Endothelial cell of umbilical vein (primary cell): ENCODE data around the gene NDST3. TPM values are rescaled to one million over a fixed set of nuclear protein-coding genes. Genes with fewer than 3 reads are reported as not detected.

Experiments used
- BruUV-seq: library from RNA; stranded (reverse); fragments of 400-500 nt; replicated peaks from 2 replicates; lab custom pipeline; 2021; lab: Mats Ljungman, UMichigan
- CTCF ChIA-PET: fragments of 300-600, 350-600 bp; sonication (Branson Sonifier 250); formaldehyde crosslinking; loops from one replicate; lab custom pipeline; 2021; ENCODE audit warnings: antibody characterized with exemption, inconsistent platforms; lab: Charles Lee
- POLR2A ChIA-PET: fragments of 300-600, 350-600 bp; sonication (Branson Sonifier 250); formaldehyde crosslinking; loops from one replicate; lab custom pipeline; 2021; ENCODE audit warnings: antibody characterized with exemption, inconsistent platforms; lab: Charles Lee
- DNase-seq: peaks from one replicate; pipeline ENCODE4 v3.0.0-alpha.2; 2011; ENCODE audit warnings: low read depth, low spot score
- FAIRE-seq: peaks from 2 replicates; lab custom pipeline; 2011; peaks lifted over from hg19 to GRCh38; lab: Jason Lieb, UNC
- H2AFZ ChIP-seq: 2 replicates; pipeline ENCODE4 v1.6.0; 2012; ENCODE audit warnings: low read depth, low read length, control low read depth, inconsistent platforms
- H3K27ac ChIP-seq: 2 replicates; pipeline ENCODE4 v1.5.1; 2011; ENCODE audit warnings: low read depth, mild to moderate bottlenecking, control low read depth, low read length, moderate library complexity; ENCODE audit not compliant: insufficient read depth
- H3K27me3 ChIP-seq, 2 experiments: 2 replicates each; pipeline versions ENCODE4 v1.6.0 to v1.6.1; 2011; ENCODE audit warnings: low read length in 2 of 2, mixed read lengths in 1 of 2; ENCODE audit not compliant: control insufficient read depth in 2 of 2, insufficient read depth in 2 of 2
- H3K36me3 ChIP-seq, 2 experiments: 2 replicates in 1 of 2; 3 replicates in 1 of 2; pipeline ENCODE4 v1.5.1; 2011; ENCODE audit warnings: low read length in 2 of 2, mild to moderate bottlenecking in 1 of 2, moderate library complexity in 1 of 2; ENCODE audit not compliant: control insufficient read depth in 2 of 2, insufficient read depth in 2 of 2; ENCODE audit errors: extremely low read depth in 1 of 2
- H3K4me1 ChIP-seq: 3 replicates; pipeline ENCODE4 v1.5.1; 2011; ENCODE audit warnings: mild to moderate bottlenecking, low read length; ENCODE audit not compliant: control insufficient read depth, insufficient read depth; ENCODE audit errors: extremely low read depth
- H3K4me2 ChIP-seq: 2 replicates; pipeline ENCODE4 v1.6.1; 2011; ENCODE audit warnings: low read length, control low read depth, mixed read lengths; ENCODE audit not compliant: insufficient read depth
- H3K4me3 ChIP-seq, 3 experiments: fragments of 200-600 bp in 1 of 3; sonication (generic), shearing (Covaris generic) in 1 of 3; replicated peaks in 1 of 3; 2 replicates each; pipeline ENCODE4 v1.5.1; 2011 to 2016; ENCODE audit warnings: control low read depth in 3 of 3, low read length in 3 of 3, mild to moderate bottlenecking in 2 of 3, inconsistent platforms in 1 of 3, low read depth in 1 of 3, moderate library complexity in 1 of 3; ENCODE audit not compliant: insufficient read depth in 1 of 3
- H3K79me2 ChIP-seq: 2 replicates; pipeline ENCODE4 v1.6.0; 2012; ENCODE audit warnings: low read length, inconsistent platforms; ENCODE audit not compliant: control insufficient read depth, insufficient read depth
- H3K9ac ChIP-seq: replicated peaks from 2 replicates; pipeline ENCODE3; 2011; ENCODE audit warnings: low read length, control low read depth; ENCODE audit not compliant: insufficient read depth; ENCODE audit errors: extremely low read depth
- H3K9me1 ChIP-seq: replicated peaks from 3 replicates; pipeline ENCODE4 v1.6.0; 2011; ENCODE audit warnings: mild to moderate bottlenecking, low read length; ENCODE audit not compliant: control insufficient read depth, insufficient read depth; ENCODE audit errors: extremely low read depth
- H3K9me3 ChIP-seq: replicated peaks from 2 replicates; pipeline ENCODE4 v1.5.1; 2012; ENCODE audit warnings: low read length, inconsistent platforms; ENCODE audit not compliant: control insufficient read depth, insufficient read depth
- H4K20me1 ChIP-seq: replicated peaks from 2 replicates; pipeline ENCODE3; 2011; ENCODE audit warnings: mild to moderate bottlenecking, low read length; ENCODE audit not compliant: control insufficient read depth, insufficient read depth; ENCODE audit errors: extremely low read depth
- FOS ChIP-seq: IDR thresholded peaks from 2 replicates; pipeline ENCODE4 v1.6.1; 2011; ENCODE audit warnings: mild to moderate bottlenecking, low read length, moderate library complexity, borderline replicate concordance; ENCODE audit not compliant: insufficient read depth
- MYC ChIP-seq: IDR thresholded peaks from one replicate; pipeline ENCODE4 v1.6.1; 2011; ENCODE audit warnings: mild to moderate bottlenecking, low read depth, low read length
- POLR2AphosphoS5 ChIP-seq: IDR thresholded peaks from 2 replicates; pipeline ENCODE4 v1.6.1; 2012; ENCODE audit warnings: low read depth, mild to moderate bottlenecking, control low read depth, low read length, moderate library complexity; ENCODE audit not compliant: insufficient read depth
- dilution Hi-C: fragments of 300-500 bp; cut with MboI; formaldehyde crosslinking; loops from one replicate; pipeline ENCODE4 v1.15.0; 2019; ENCODE audit warnings: low sequenced_read_pairs; ENCODE audit not compliant: extremely low pct_ligation_motif_present
- intact Hi-C: fragments of 100-400 bp; cut with micrococcal nuclease; formaldehyde crosslinking; loops from one replicate; pipeline ENCODE4 v1.10.0; 2022
- polyA plus RNA-seq, 4 experiments: library from polyadenylated mRNA; depleted of rRNA in 3 of 4; stranded (reverse) in 3 of 4; unstranded in 1 of 4; fragments of >200 nt; gene quantifications; 2 replicates each; pipeline versions ENCODE4 v1.2.1 to v1.2.3, GENCODE V29; 2011 to 2012; ENCODE audit warnings: missing spikeins in 1 of 4
- total RNA-seq: library from RNA; stranded (reverse); gene quantifications from 2 replicates; pipeline ENCODE4 v1.2.3, GENCODE V29; 2021

NDST3 gene
- total and polyA plus RNA-seq, 2 donors (not counting 3 experiments of a cell fraction or from before 2014, with no cell fraction given): 0.04 TPM; not detected in 1

- no peak overlapping the region for H3K27ac ChIP-seq
- FAIRE-seq: peak; percentile 62
- dilution Hi-C loops: no loop called here
- H3K9me1 ChIP-seq: no peaks in the 10 kb centered on the region
- no peaks in the 10 kb centered on the region for H3K79me2 ChIP-seq
- H3K9ac ChIP-seq: no peak overlapping the region
- peak overlapping the region; percentile 31 for H3K4me2 ChIP-seq
- H3K27me3 ChIP-seq: no peaks in the 10 kb centered on the region
- intact Hi-C loops: loop anchor here (5.0 kb wide), 1 partner anchor 87 kb away; no protein-coding TSS in a partner anchor
- peaks cover 5% of the 10 kb centered on the region for H3K4me1 ChIP-seq
- ChIA-PET POLR2A (no interaction called here), CTCF (interaction anchor here (1.0 to 1.3 kb wide), 4 partner anchors 9 to 102 kb away, joined by 3 to 4 read pairs (median 3); no protein-coding TSS in a partner anchor)
- peak overlapping the region; percentile 64 for H2AFZ ChIP-seq
- no TSS peak for BruUV-seq
- H3K36me3 ChIP-seq: no peaks in the 10 kb centered on the region
- TF ChIP-seq POLR2AphosphoS5 (no peak), FOS (peak; percentile 50)
- H3K4me3 ChIP-seq: no peak overlapping the region
- DNase-seq: peak; percentile 60
- no peaks in the 10 kb centered on the region for H4K20me1 ChIP-seq
- no peaks in the 10 kb centered on the region for H3K9me3 ChIP-seq
These were observed 139.9 kb downstream of the NDST3 start for GRCh38 chr4:118173956-118174725.

GRCh38 chr4:118175506-118175905, 141.2 kb downstream of the NDST3 start:
- FAIRE-seq (no peak), DNase-seq (no peak)
- ChIA-PET POLR2A (no interaction called here), CTCF (no interaction called here)
- dilution Hi-C loops: no loop called here
- Histone ChIP-seq H3K4me1 (peaks cover 5% of the 10 kb centered on the region), H2AFZ (no peak overlapping the region), H3K9me3 (no peaks in the 10 kb centered on the region), H3K4me2 (no peak overlapping the region), H4K20me1 (no peaks in the 10 kb centered on the region), H3K27me3 (no peaks in the 10 kb centered on the region), H3K9ac (no peak overlapping the region), H3K4me3 (no peak overlapping the region), H3K79me2 (no peaks in the 10 kb centered on the region), H3K9me1 (no peaks in the 10 kb centered on the region), H3K27ac (no peak overlapping the region), H3K36me3 (no peaks in the 10 kb centered on the region)
- TF ChIP-seq MYC: no peak
- no TSS peak for BruUV-seq
- intact Hi-C loops: no loop called here
